Trophoblast cell (in vitro differentiated cells and primary cell): Measurements from ENCODE around the gene HSD17B4.
"Not testable (repeated sequence)": the region's sequence is repeated elsewhere in the genome, so short reads cannot be mapped to it uniquely, and the experiment has no call there.

ENCODE experiments used
- DNase-seq, 2 donors: peaks; one replicate each; pipeline ENCODE4 v3.0.0-alpha.2; 2016
- H2AFZ ChIP-seq: 2 replicates; pipeline ENCODE4 v1.6.1; 2013; ENCODE audit warnings: low read length, moderate library complexity, mild to moderate bottlenecking; ENCODE audit not compliant: insufficient read depth, poor library complexity
- H2AK5ac ChIP-seq: 2 replicates; pipeline ENCODE4 v1.6.1; 2013; ENCODE audit warnings: mild to moderate bottlenecking, low read length
- H2BK120ac ChIP-seq: 2 replicates; pipeline ENCODE4 v1.6.1; 2013; ENCODE audit warnings: low read length, mild to moderate bottlenecking, moderate library complexity; ENCODE audit not compliant: insufficient read depth, poor library complexity
- H2BK12ac ChIP-seq: 2 replicates; pipeline ENCODE4 v1.6.1; 2013; ENCODE audit warnings: mild to moderate bottlenecking, low read length, moderate library complexity
- H2BK5ac ChIP-seq: 2 replicates; pipeline ENCODE4 v1.6.1; 2013; ENCODE audit warnings: low read length, low read depth, moderate library complexity, mild to moderate bottlenecking; ENCODE audit not compliant: poor library complexity
- H3K14ac ChIP-seq: 2 replicates; pipeline ENCODE4 v1.6.1; 2013; ENCODE audit warnings: mild to moderate bottlenecking, low read length
- H3K18ac ChIP-seq: 2 replicates; pipeline ENCODE4 v1.6.1; 2013; ENCODE audit warnings: mild to moderate bottlenecking, low read length
- H3K23ac ChIP-seq: 2 replicates; pipeline ENCODE4 v1.6.1; 2013; ENCODE audit warnings: low read length
- H3K27ac ChIP-seq: 2 replicates; pipeline ENCODE4 v1.5.1; 2013; ENCODE audit warnings: low read depth, mild to moderate bottlenecking, inconsistent platforms, low read length, moderate library complexity
- H3K27me3 ChIP-seq: 2 replicates; pipeline ENCODE4 v1.6.1; 2013; ENCODE audit warnings: inconsistent platforms, mild to moderate bottlenecking, low read length, moderate library complexity; ENCODE audit not compliant: insufficient read depth
- H3K36me3 ChIP-seq, 2 experiments: 1 replicate in 1 of 2; 2 replicates in 1 of 2; pipeline ENCODE4 v1.6.1; 2013; ENCODE audit warnings: low read length in 2 of 2, mild to moderate bottlenecking in 2 of 2, moderate library complexity in 1 of 2; ENCODE audit not compliant: insufficient read depth in 2 of 2, control insufficient read depth in 1 of 2
- H3K4ac ChIP-seq: 2 replicates; pipeline ENCODE4 v1.6.1; 2013; ENCODE audit warnings: low read depth, mild to moderate bottlenecking, low read length, moderate library complexity
- H3K4me1 ChIP-seq, 2 experiments: 1 replicate in 1 of 2; 2 replicates in 1 of 2; pipeline ENCODE4 v1.6.1; 2013; ENCODE audit warnings: low read length in 2 of 2, mild to moderate bottlenecking in 2 of 2, moderate library complexity in 1 of 2; ENCODE audit not compliant: insufficient read depth in 2 of 2, control insufficient read depth in 1 of 2
- H3K4me2 ChIP-seq: 2 replicates; pipeline ENCODE4 v1.6.1; 2013; ENCODE audit warnings: inconsistent platforms, mild to moderate bottlenecking, low read length, moderate library complexity
- H3K4me3 ChIP-seq: 2 replicates; pipeline ENCODE4 v1.5.1; 2013; ENCODE audit warnings: mild to moderate bottlenecking, low read depth, low read length, inconsistent platforms
- H3K79me1 ChIP-seq: one replicate; pipeline ENCODE4 v1.6.1; 2013; ENCODE audit warnings: low read length
- H3K79me2 ChIP-seq: 2 replicates; pipeline ENCODE4 v1.6.1; 2013; ENCODE audit warnings: low read length, mild to moderate bottlenecking; ENCODE audit not compliant: control insufficient read depth, insufficient read depth, poor library complexity
- H3K9ac ChIP-seq: 2 replicates; pipeline ENCODE4 v1.6.1; 2013; ENCODE audit warnings: mild to moderate bottlenecking, low read length
- H3K9me3 ChIP-seq: 2 replicates; pipeline ENCODE4 v1.6.1; 2013; ENCODE audit warnings: low read depth, mild to moderate bottlenecking, control low read depth, inconsistent platforms, low read length; ENCODE audit not compliant: insufficient read depth
- H4K12ac ChIP-seq: 2 replicates; pipeline ENCODE4 v1.6.1; 2013; ENCODE audit warnings: low read depth, mild to moderate bottlenecking, low read length, moderate library complexity
- H4K8ac ChIP-seq: 2 replicates; pipeline ENCODE4 v1.6.1; 2013; ENCODE audit warnings: low read depth, mild to moderate bottlenecking, low read length, moderate library complexity
- H4K91ac ChIP-seq: one replicate; pipeline ENCODE4 v1.6.1; 2013; ENCODE audit warnings: low read depth, mild to moderate bottlenecking, low read length, moderate library complexity
- WGBS: extraction: QIAGEN DNeasy Blood & Tissue Kit; methylation state at CpG from one replicate; pipeline ENCODE4 v1.1.7; 2013; ENCODE audit warnings: missing lambda C conversion rate; ENCODE audit not compliant: insufficient read length, insufficient coverage; ENCODE audit errors: extremely low coverage; 5-methylcytosine and 5-hydroxymethylcytosine counted together

HSD17B4 gene

DNA sequence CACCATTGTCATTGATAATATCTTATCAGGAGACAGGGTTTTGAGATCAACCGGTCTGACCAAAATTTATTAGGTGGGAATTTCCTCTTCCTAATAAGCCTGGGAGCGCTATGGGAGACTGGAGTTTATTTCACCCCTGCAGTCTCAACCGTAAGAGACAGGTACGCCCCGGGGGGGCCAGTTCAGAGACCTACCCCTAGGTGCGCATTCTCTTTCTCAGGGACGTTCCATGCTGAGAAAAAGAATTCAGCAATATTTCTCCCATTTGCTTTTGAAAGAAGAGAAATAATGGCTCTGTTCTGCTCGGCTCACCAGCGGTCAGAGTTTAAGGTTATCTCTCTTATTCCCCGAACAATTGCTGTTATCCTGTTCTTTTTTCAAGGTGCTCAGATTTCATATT is 28.3 kb downstream of the HSD17B4 start:
- H3K27me3 ChIP-seq, H3K9me3 ChIP-seq, H2BK5ac ChIP-seq, H3K14ac ChIP-seq, H3K79me1 ChIP-seq, H3K18ac ChIP-seq, H3K27ac ChIP-seq, H3K9ac ChIP-seq, H2BK12ac ChIP-seq, H3K4me2 ChIP-seq, H3K79me2 ChIP-seq, H4K8ac ChIP-seq, H3K4me1 ChIP-seq, H2AFZ ChIP-seq, H3K23ac ChIP-seq, H3K4me3 ChIP-seq, H4K12ac ChIP-seq, DNase-seq, H3K4ac ChIP-seq, H2BK120ac ChIP-seq, H4K91ac ChIP-seq, H2AK5ac ChIP-seq, H3K36me3 ChIP-seq: not testable (repeated sequence)
- no CpG with 5 or more reads among the region's 10 CpGs for WGBS

DNA sequence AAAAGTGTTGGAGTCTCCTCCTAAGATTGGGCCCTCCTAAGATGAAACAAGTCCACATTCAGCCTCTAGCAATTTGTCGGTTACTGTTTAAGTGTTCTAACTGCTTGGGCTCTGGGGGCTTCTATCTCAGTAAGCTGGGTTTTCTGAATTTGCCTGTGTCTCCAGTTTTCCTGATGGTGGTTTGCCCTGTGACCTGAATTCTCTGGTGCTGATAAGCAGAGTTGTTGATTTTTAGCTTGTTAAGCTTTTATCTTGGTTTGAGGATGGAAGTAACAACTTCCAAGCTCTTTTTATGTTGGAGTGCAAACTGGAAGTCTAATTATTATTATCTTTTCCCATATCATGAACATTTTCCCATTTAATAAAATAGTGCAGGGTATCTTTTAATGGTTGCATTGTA is 30.9 kb downstream of the HSD17B4 start:
- Histone ChIP-seq H2BK5ac (no peak overlapping the region), H3K23ac (no peak overlapping the region), H2BK120ac (no peak overlapping the region), H2AK5ac (no peak overlapping the region), H3K4me1 (no peaks in the 10 kb centered on the region), H3K79me1 (no peaks in the 10 kb centered on the region), H3K4me2 (no peak overlapping the region), H3K9ac (no peak overlapping the region), H3K18ac (no peak overlapping the region), H3K14ac (no peak overlapping the region), H3K27ac (no peak overlapping the region), H3K27me3 (no peaks in the 10 kb centered on the region), H3K36me3 (no peaks in the 10 kb centered on the region), H4K91ac (no peak overlapping the region), H4K8ac (no peak overlapping the region), H2BK12ac (no peak overlapping the region), H4K12ac (no peak overlapping the region), H2AFZ (no peak overlapping the region), H3K9me3 (no peaks in the 10 kb centered on the region), H3K79me2 (no peaks in the 10 kb centered on the region), H3K4ac (no peak overlapping the region), H3K4me3 (no peak overlapping the region)
- no CpG with 5 or more reads among the region's 1 CpG for WGBS
- no peak for DNase-seq

GRCh38 chr5:119484884-119485283 is 32.6 kb downstream of the HSD17B4 start:
- Histone ChIP-seq H3K14ac (no peak overlapping the region), H4K12ac (no peak overlapping the region), H3K4ac (no peak overlapping the region), H2BK5ac (no peak overlapping the region), H3K79me2 (no peaks in the 10 kb centered on the region), H3K79me1 (no peaks in the 10 kb centered on the region), H2BK120ac (no peak overlapping the region), H3K18ac (no peak overlapping the region), H2AFZ (no peak overlapping the region), H3K9me3 (no peaks in the 10 kb centered on the region), H3K27me3 (no peaks in the 10 kb centered on the region), H3K9ac (no peak overlapping the region), H2AK5ac (no peak overlapping the region), H3K27ac (no peak overlapping the region), H2BK12ac (no peak overlapping the region), H3K4me3 (no peak overlapping the region), H4K8ac (no peak overlapping the region), H3K36me3 (no peaks in the 10 kb centered on the region), H3K23ac (no peak overlapping the region), H3K4me2 (no peak overlapping the region), H4K91ac (no peak overlapping the region), H3K4me1 (no peaks in the 10 kb centered on the region)
- no CpG with 5 or more reads among the region's 4 CpGs for WGBS
- no peak for DNase-seq

DNA sequence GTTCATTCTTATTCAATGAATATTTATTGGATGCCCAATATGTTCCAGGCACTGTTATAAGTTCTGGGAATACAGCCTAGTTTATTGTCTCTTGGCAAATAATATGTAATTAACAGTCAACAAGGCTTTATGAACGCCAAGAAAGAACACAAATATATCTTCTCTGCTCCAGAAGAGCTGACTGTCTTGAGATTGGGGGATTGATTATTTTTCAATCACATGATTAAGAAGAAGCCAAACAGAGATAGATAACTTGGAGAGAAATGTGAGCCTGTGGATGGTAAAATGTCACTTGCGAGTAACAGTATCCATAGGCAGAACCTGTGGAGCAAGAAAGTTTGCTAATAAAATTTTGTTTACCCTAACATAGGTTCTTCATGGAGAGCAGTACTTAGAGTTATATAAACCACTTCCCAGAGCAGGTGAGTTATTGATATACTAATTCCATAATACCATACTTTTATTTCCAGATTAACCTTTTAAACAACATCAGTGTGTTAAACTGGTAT is 49.4 kb downstream of the HSD17B4 start:
- Histone ChIP-seq H3K9me3 (no peaks in the 10 kb centered on the region), H3K79me2 (no peaks in the 10 kb centered on the region), H3K4me3 (no peak overlapping the region), H3K23ac (no peak overlapping the region), H3K4me2 (no peak overlapping the region), H3K27me3 (no peaks in the 10 kb centered on the region), H2BK5ac (no peak overlapping the region), H3K9ac (no peak overlapping the region), H3K27ac (no peak overlapping the region), H2AK5ac (no peak overlapping the region), H4K8ac (no peak overlapping the region), H4K12ac (no peak overlapping the region), H2BK120ac (no peak overlapping the region), H3K4me1 (no peaks in the 10 kb centered on the region), H3K79me1 (no peaks in the 10 kb centered on the region), H3K36me3 (no peaks in the 10 kb centered on the region), H4K91ac (no peak overlapping the region), H2BK12ac (no peak overlapping the region), H3K4ac (no peak overlapping the region), H3K18ac (no peak overlapping the region), H3K14ac (no peak overlapping the region), H2AFZ (no peak overlapping the region)
- no CpG with 5 or more reads among the region's 2 CpGs for WGBS
- DNase-seq: no peak
